Smooth muscle cell (in vitro differentiated cells): ENCODE measurements around the gene ZNF329. TPM values are rescaled to one million over a fixed set of nuclear protein-coding genes. Genes with fewer than 3 reads are reported as not detected.

Experiments used
- DNase-seq: peaks from one replicate; lab custom pipeline; 2025; ENCODE audit not compliant: unreplicated experiment; lab: John Stamatoyannopoulos, UW
- H2AFZ ChIP-seq: fragments of 200-600 bp; sonication (generic); 2 replicates; pipeline ENCODE4 v1.6.0; 2016; ENCODE audit warnings: antibody characterized with exemption, low read depth, mild to moderate bottlenecking
- H3F3A ChIP-seq: fragments of 200-600 bp; sonication (generic); 2 replicates; pipeline ENCODE4 v1.6.0; 2017; ENCODE audit warnings: antibody characterized with exemption, low read depth
- H3K27ac ChIP-seq: fragments of 200-600 bp; sonication (generic); 2 replicates; pipeline ENCODE4 v1.5.1; 2016; ENCODE audit warnings: low read depth, mild to moderate bottlenecking
- H3K27me3 ChIP-seq: fragments of 200-600 bp; sonication (generic); 2 replicates; pipeline ENCODE4 v1.6.1; 2016; ENCODE audit warnings: low read depth, mild to moderate bottlenecking
- H3K36me3 ChIP-seq: fragments of 200-600 bp; sonication (generic); 2 replicates; pipeline ENCODE4 v1.5.1; 2016; ENCODE audit warnings: low read depth
- H3K4me1 ChIP-seq: fragments of 200-600 bp; sonication (generic); 2 replicates; pipeline ENCODE4 v1.5.1; 2016; ENCODE audit warnings: low read depth
- H3K4me2 ChIP-seq: fragments of 200-600 bp; sonication (generic); 2 replicates; pipeline ENCODE4 v1.6.0; 2016; ENCODE audit warnings: mild to moderate bottlenecking
- H3K4me3 ChIP-seq: fragments of 200-600 bp; sonication (generic); 2 replicates; pipeline ENCODE4 v1.5.1; 2016; ENCODE audit warnings: mild to moderate bottlenecking
- H3K79me2 ChIP-seq: fragments of 200-600 bp; sonication (generic); 2 replicates; pipeline ENCODE4 v1.6.0; 2016; ENCODE audit warnings: low read depth, mild to moderate bottlenecking
- H3K9ac ChIP-seq: fragments of 200-600 bp; sonication (generic); 2 replicates; pipeline ENCODE4 v1.6.0; 2016; ENCODE audit warnings: low read depth
- H3K9me3 ChIP-seq: fragments of 200-600 bp; sonication (generic); replicated peaks from 2 replicates; pipeline ENCODE4 v1.5.1; 2016; ENCODE audit warnings: low read depth
- H4K20me1 ChIP-seq: fragments of 200-600 bp; sonication (generic); 2 replicates; pipeline ENCODE4 v1.6.0; 2016; ENCODE audit warnings: low read depth
- WGBS: methylation state at CpG from one replicate; pipeline ENCODE4 v1.1.7; 2016; ENCODE audit warnings: low lambda C conversion rate; 5-methylcytosine and 5-hydroxymethylcytosine counted together
- polyA plus RNA-seq: library from polyadenylated mRNA; unstranded; fragments of >200 nt; fragmentation: Nextera tagmentation; extraction: Ambion mirVana; gene quantifications from 2 replicates; pipeline ENCODE4 v1.2.1, GENCODE V29; 2016
- total RNA-seq: library from RNA; depleted of rRNA; stranded (reverse); fragments of >200 nt; gene quantifications from 2 replicates; pipeline ENCODE4 v1.2.3, GENCODE V29; 2014
- TF ChIP-seq, protein P1 (sequence below): fragments of 200-600 bp; sonication (generic); IDR thresholded peaks from 2 replicates; pipeline ENCODE4 v1.5.1; 2017; ENCODE audit warnings: borderline replicate concordance, mild to moderate bottlenecking, antibody characterized with exemption; ENCODE audit not compliant: insufficient read depth, poor library complexity, severe bottlenecking

ZNF329 gene
- total and polyA plus RNA-seq, 2 experiments from 2014 or later = 2.3 to 22.3 TPM

DNA sequence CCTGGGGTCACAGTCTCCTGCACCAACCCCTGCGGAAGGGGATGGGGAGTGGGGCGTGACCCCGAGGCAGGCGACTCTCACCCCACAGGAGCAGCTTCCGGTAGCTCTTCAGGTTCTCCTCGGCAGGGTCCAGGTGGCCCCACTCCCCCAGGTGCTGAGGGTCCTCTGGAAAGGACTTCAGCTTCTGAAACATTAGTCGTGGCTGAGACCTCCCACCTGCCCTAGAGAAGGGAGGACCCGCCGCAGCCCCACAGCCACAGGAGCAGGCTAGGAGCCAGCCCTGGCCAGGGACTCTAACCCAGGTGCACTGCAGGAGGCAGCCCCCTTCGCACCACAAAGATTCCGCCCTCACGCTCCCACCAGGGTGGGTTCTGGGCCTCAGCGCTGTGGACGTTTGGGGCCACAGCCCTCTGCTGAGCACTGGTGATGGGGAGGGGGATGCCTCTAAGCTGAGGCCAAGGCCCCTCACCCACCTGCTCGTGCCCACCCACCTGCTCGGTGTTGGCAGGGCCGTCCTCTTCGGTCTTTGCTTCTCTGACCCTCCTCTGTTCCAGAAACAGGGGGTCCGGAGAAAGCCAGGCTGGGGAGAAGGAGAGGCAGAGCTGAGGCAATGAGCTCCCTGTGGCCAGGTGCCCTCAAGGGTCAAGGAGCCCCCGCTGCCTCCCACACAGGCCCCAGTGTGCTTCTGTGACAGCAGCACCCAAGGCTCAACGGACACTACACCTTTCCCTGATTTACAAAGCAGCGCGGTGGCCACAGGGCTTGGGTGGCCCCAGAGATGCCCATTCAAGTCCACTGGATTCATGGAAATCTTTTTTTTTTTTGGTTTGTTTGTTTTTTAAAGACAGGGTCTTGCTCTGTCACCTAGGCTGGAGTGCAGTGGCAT lies 63.5 kb downstream of the ZNF329 start:
- H3K36me3 ChIP-seq = no peaks in the 10 kb centered on the region
- no peak overlapping the region for H3K4me2 ChIP-seq
- H3K27me3 ChIP-seq = no peaks in the 10 kb centered on the region
- H3K4me1 ChIP-seq = no peaks in the 10 kb centered on the region
- H3K9ac ChIP-seq = no peak overlapping the region
- no peaks in the 10 kb centered on the region for H3F3A ChIP-seq
- no peaks in the 10 kb centered on the region for H3K79me2 ChIP-seq
- no peak overlapping the region for H2AFZ ChIP-seq
- no peak overlapping the region for H3K4me3 ChIP-seq
- no peak for DNase-seq
- H3K27ac ChIP-seq = no peak overlapping the region
- no peaks in the 10 kb centered on the region for H4K20me1 ChIP-seq
- WGBS = 98% methylated on average over 23 of the region's 23 CpGs
- H3K9me3 ChIP-seq = peaks cover 16% of the 10 kb centered on the region
- TF ChIP-seq, protein P1, sequence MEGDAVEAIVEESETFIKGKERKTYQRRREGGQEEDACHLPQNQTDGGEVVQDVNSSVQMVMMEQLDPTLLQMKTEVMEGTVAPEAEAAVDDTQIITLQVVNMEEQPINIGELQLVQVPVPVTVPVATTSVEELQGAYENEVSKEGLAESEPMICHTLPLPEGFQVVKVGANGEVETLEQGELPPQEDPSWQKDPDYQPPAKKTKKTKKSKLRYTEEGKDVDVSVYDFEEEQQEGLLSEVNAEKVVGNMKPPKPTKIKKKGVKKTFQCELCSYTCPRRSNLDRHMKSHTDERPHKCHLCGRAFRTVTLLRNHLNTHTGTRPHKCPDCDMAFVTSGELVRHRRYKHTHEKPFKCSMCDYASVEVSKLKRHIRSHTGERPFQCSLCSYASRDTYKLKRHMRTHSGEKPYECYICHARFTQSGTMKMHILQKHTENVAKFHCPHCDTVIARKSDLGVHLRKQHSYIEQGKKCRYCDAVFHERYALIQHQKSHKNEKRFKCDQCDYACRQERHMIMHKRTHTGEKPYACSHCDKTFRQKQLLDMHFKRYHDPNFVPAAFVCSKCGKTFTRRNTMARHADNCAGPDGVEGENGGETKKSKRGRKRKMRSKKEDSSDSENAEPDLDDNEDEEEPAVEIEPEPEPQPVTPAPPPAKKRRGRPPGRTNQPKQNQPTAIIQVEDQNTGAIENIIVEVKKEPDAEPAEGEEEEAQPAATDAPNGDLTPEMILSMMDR = no peak

DNA sequence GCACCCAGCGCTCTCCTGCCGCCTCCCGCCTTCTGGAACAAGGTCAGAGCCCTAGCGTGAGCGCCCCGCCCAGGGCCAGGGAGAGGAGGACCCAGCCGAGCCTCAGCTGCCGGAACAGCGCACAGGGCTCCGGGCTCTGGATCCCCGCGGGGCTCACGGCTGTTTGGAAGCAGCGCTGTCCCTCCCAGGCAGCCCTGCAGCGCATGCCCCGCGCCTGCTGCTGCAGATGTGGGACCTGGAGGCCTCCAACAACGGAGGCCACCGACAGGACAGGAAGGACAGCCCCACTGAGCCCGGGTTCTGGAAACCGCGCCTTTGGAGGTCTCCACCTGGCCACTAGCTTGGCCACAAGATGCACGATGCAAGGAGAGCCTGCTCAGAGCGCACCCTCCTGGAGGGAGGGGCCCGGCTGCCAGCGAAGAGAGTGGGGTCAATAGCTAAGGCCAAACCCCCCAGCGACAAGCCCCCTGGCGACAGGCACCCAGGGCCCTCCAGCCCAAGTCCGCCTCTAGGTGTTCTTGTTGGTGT lies 65.2 kb downstream of the ZNF329 start:
- 98% methylated on average over 29 of the region's 29 CpGs for WGBS
- no peak for DNase-seq
- Histone ChIP-seq H3K4me3 (no peak overlapping the region), H3K79me2 (no peaks in the 10 kb centered on the region), H4K20me1 (no peaks in the 10 kb centered on the region), H3K4me2 (no peak overlapping the region), H3F3A (no peaks in the 10 kb centered on the region), H3K27ac (no peak overlapping the region), H3K36me3 (no peaks in the 10 kb centered on the region), H2AFZ (no peak overlapping the region), H3K27me3 (no peaks in the 10 kb centered on the region), H3K9me3 (peaks cover 16% of the 10 kb centered on the region), H3K4me1 (no peaks in the 10 kb centered on the region), H3K9ac (no peak overlapping the region)
- TF ChIP-seq, protein P1 = no peak

DNA sequence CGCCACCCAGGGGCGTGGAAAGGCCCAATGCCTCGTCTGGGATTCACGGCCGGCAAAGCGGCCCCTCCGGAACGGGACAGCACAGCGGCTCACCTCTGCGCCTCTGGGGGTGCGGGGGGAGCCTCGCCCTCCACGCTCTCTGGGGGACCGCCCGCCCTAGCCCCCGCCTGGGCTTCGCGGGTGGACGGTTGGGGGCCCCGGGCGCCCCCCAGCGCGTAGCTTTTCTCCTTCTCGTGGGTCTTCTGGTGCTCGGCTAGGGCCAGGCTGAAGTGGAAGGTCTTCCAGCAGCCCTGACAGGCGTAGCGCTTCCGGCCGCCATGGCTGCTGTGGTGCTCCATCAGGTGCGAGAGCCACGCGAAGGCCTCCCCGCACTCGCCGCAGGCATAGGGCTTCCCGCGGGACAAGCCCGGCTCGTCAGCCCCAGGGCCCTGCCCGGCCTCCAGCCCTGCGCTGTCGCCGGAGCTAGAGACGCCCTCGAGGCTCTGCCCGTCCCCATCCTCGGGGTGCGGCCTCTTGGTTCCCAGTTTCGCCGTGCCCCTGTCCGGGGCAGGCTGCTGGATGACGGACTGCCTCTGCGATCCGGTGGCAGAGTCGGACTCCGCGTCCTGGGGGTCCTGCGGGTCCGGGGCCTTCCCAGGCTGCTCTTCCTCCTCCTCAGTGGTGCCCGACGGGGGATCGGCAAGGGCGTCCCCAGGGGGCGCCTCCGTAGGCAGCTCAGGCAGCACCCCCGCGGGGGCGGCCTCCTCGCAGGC lies 65.8 kb downstream of the ZNF329 start:
- H3K9ac ChIP-seq = no peak overlapping the region
- WGBS = 99% methylated on average over 66 of the region's 69 CpGs
- peaks cover 16% of the 10 kb centered on the region for H3K9me3 ChIP-seq
- TF ChIP-seq, protein P1 = no peak
- no peak overlapping the region for H3K4me3 ChIP-seq
- no peak overlapping the region for H3K4me2 ChIP-seq
- H3K27ac ChIP-seq = no peak overlapping the region
- no peaks in the 10 kb centered on the region for H3K27me3 ChIP-seq
- no peaks in the 10 kb centered on the region for H3K4me1 ChIP-seq
- H2AFZ ChIP-seq = no peak overlapping the region
- H3F3A ChIP-seq = no peaks in the 10 kb centered on the region
- DNase-seq = no peak
- H4K20me1 ChIP-seq = no peaks in the 10 kb centered on the region
- H3K79me2 ChIP-seq = no peaks in the 10 kb centered on the region
- no peaks in the 10 kb centered on the region for H3K36me3 ChIP-seq
